ENCODE data around the gene CFAP46.

DNA sequence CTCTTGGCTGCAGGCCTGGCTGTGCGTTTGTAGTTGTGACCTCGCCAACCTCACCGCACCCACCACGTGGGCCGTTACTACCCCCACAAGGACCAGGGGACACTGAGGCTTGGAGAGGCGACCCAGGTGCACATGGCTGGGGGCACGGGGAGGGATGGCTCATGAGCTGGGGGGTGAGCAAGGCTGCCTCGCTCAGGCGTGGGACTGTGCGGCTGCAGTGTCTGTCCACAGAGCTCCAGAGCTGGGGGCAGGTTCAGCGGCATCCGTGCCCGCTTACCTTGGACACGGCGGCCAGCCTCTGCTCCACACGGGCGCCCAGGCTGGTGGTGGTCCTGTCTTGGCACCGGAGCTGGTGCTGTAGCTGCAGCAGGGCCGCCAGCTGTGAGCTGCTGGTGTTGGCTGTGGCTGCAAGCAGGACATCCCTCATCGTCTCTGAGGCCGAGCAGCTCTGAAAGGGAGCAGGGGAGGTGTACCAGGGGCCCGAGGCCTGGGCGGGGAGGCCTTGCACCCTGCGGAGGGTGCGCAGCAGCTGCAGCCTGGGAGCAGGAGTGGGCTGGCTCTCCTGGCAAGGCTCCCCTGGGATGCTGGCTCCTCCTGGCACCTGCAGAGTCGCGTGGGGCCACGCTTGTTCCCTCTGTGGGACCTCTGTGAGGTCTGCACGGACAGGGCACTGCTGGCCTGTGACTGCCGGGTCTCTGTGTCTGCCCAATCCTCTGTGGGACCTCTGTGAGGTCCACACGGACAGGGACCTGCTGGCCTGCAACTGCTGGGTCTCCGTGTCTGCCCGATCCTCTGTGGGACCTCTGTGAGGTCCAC lies 96.4 kb downstream of the CFAP46 start:
- TF ChIP-seq FOXK2 (IDR thresholded peaks at IDR 0.05) (no peak), FOXA1 (IDR thresholded peaks at IDR 0.05) (no peak), FOXM1 (IDR thresholded peaks at IDR 0.05; ENCODE audit: borderline replicate concordance) (no peak), TARDBP (IDR thresholded peaks at IDR 0.05) (no peak), HDGF (IDR thresholded peaks at IDR 0.05; ENCODE audit: borderline replicate concordance) (no peak), BHLHE40 (IDR thresholded peaks at IDR 0.05; ENCODE audit: borderline replicate concordance) (no peak), NFRKB (IDR thresholded peaks at IDR 0.05) (no peak), ZNF384 (IDR thresholded peaks at IDR 0.05) (no peak), L3MBTL2 (conservative IDR thresholded peaks at IDR 0.05) (no peak)
